Spleen (tissue), 11 donors: Measurements from ENCODE around the gene NFYA. TPM values are rescaled to one million over a fixed set of nuclear protein-coding genes. Genes with fewer than 3 reads are reported as not detected.

ENCODE experiments used
- DNase-seq: peaks from one replicate; pipeline ENCODE4 v3.0.0-alpha.2; 2020
- H3K27ac ChIP-seq, 8 donors: fragments of 200-600 bp; sonication (generic) in 7 of 8; 1 replicate in 4 of 8; 2 replicates in 4 of 8; pipeline versions ENCODE4 v1.5.0 to v1.8.0; 2016 to 2021; ENCODE audit warnings: inconsistent platforms in 4 of 8, mild to moderate bottlenecking in 4 of 8, moderate library complexity in 1 of 8
- H3K27me3 ChIP-seq, 7 donors: fragments of 200-600 bp; sonication (generic) in 6 of 7; replicated peaks in 1 of 7; 1 replicate in 4 of 7; 2 replicates in 3 of 7; pipeline versions ENCODE4 v1.5.0 to v1.8.0; 2016 to 2021; ENCODE audit warnings: inconsistent platforms in 3 of 7, mild to moderate bottlenecking in 1 of 7
- H3K36me3 ChIP-seq, 6 donors: fragments of 200-600 bp; sonication (generic) in 5 of 6; 1 replicate in 4 of 6; 2 replicates in 2 of 6; pipeline versions ENCODE4 v1.5.0 to v1.8.0; 2016 to 2021; ENCODE audit warnings: inconsistent platforms in 2 of 6
- H3K4me1 ChIP-seq, 6 donors: fragments of 200-600 bp; sonication (generic) in 5 of 6; 1 replicate in 3 of 6; 2 replicates in 3 of 6; pipeline versions ENCODE4 v1.5.0 to v1.8.0; 2016 to 2021; ENCODE audit warnings: inconsistent platforms in 3 of 6
- H3K4me3 ChIP-seq, 8 donors: fragments of 200-600 bp; sonication (generic) in 7 of 8; 1 replicate in 4 of 8; 2 replicates in 4 of 8; pipeline versions ENCODE4 v1.5.0 to v1.8.0; 2016 to 2021; ENCODE audit warnings: inconsistent platforms in 4 of 8, mild to moderate bottlenecking in 4 of 8, moderate library complexity in 2 of 8
- H3K9me3 ChIP-seq, 8 donors: fragments of 200-600 bp; sonication (generic) in 7 of 8; 1 replicate in 4 of 8; 2 replicates in 4 of 8; pipeline versions ENCODE4 v1.5.0 to v1.8.0; 2016 to 2021; ENCODE audit warnings: inconsistent platforms in 4 of 8
- POLR2A ChIP-seq, 3 donors: fragments of 450-650 bp; IDR thresholded peaks; one replicate each; pipeline ENCODE4 v1.5.1; 2017; ENCODE audit warnings: antibody characterized with exemption in 3 of 3, mild to moderate bottlenecking in 1 of 3
- POLR2AphosphoS5 ChIP-seq, 3 donors: sonication (generic); formaldehyde crosslinking; IDR thresholded peaks; one replicate each; pipeline ENCODE4 v1.5.1; 2017; ENCODE audit warnings: antibody characterized with exemption in 3 of 3
- WGBS, 5 donors: extraction: QIAGEN DNeasy Blood & Tissue Kit in 3 of 5; methylation state at CpG; one replicate each; pipeline versions ENCODE4 v1.1.5 to v1.1.7; 2013 to 2018; 5-methylcytosine and 5-hydroxymethylcytosine counted together
- intact Hi-C: fragments of 100-400 bp; cut with DNase I; formaldehyde crosslinking; loops from one replicate; pipeline ENCODE4 v1.15.0; 2023; ENCODE audit warnings: low total_unique reads
- polyA plus RNA-seq, 3 donors: library from polyadenylated mRNA; stranded (reverse); fragments of 200-250 nt; gene quantifications; one replicate each; pipeline ENCODE4 v1.2.1, GENCODE V29; 2013
- total RNA-seq, 7 donors: library from RNA; depleted of rRNA in 3 of 7; stranded (reverse); fragments of >200 nt in 3 of 7; fragmentation: NEBNext Ultra II Directional in 4 of 7; extraction: Animal tissue kit (Norgen Biotek cat#: 25700) in 4 of 7; gene quantifications; one replicate each; pipeline versions ENCODE4 v1.1.0 to v1.2.1, GENCODE V29; 2016 to 2021
- TF ChIP-seq, protein P1 (sequence below), 11 experiments: fragments of 200-600 bp in 7 of 11; fragments of 450-650 bp in 4 of 11; sonication (generic) in 4 of 11; IDR thresholded peaks in 8 of 11; conservative IDR thresholded peaks in 3 of 11; 1 replicate in 7 of 11; 2 replicates in 4 of 11; pipeline versions ENCODE4 v1.4.0 to v1.8.0; 2016 to 2021; ENCODE audit warnings: antibody characterized with exemption in 11 of 11, inconsistent platforms in 4 of 11, mild to moderate bottlenecking in 1 of 11
- donor health status: healthy with polysubstance abuse.
- donor health status: DM: no; HTN: no; CAD: no; lungs with moderate emphysema.
- donor health status: DM: no; HTN: no; CAD: no.
- donor health status: Bipolar disorder and iron deficiency.
- donor health status: healthy.
- donor health status: DM: no; HTN: no; CAD: no.
- donor health status: DM: yes; HTN: yes; CAD: no.

Gene NFYA
- total and polyA plus RNA-seq, 10 donors = 6.4 to 34.8 (median 25.5) TPM

DNA sequence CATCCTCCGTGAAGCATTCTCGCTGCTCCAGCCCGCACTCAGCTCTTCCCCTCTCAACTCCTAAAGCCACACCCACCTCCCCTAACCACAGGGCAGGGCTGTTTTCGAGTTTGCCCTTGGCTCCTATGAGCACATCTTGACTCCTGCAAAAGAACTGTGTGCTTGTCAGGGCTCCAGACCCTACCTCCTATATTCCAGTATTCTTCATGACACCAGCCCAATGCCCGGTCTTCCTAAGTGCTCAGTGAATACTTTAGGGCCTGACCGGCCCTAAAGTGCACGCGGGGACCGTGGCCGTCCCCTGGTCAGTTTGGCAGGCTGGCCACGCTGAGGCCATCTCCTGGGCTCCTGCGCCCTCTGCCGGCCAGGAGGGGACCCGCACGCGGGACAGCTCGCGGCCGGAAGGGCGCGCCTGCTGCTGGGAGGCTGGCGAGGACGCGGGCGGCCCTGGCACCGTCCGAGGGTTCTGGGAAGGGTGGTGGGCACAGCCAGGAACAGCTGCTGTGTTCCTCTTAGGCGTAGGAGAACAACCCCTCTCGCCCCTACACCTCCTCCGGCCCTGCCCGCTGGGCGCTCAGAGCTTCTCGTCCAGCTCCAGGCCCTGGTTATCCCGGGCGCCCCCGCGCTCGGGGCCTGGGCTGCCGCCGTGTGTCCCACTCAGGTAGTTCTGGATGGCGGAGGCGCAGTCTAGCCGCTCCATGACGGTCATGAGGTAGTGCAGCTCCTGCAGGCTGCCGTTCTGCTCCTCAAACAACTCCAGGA is 44.8 kb upstream of the NFYA start:
- H3K36me3 ChIP-seq = no peaks in the 10 kb centered on the region
- TF ChIP-seq, protein P1, sequence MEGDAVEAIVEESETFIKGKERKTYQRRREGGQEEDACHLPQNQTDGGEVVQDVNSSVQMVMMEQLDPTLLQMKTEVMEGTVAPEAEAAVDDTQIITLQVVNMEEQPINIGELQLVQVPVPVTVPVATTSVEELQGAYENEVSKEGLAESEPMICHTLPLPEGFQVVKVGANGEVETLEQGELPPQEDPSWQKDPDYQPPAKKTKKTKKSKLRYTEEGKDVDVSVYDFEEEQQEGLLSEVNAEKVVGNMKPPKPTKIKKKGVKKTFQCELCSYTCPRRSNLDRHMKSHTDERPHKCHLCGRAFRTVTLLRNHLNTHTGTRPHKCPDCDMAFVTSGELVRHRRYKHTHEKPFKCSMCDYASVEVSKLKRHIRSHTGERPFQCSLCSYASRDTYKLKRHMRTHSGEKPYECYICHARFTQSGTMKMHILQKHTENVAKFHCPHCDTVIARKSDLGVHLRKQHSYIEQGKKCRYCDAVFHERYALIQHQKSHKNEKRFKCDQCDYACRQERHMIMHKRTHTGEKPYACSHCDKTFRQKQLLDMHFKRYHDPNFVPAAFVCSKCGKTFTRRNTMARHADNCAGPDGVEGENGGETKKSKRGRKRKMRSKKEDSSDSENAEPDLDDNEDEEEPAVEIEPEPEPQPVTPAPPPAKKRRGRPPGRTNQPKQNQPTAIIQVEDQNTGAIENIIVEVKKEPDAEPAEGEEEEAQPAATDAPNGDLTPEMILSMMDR (IDR thresholded peaks at IDR 0.05 in 8 of 11, conservative IDR thresholded peaks at IDR 0.05 in 3 of 11) = peak; percentile 96 to 100 (median 99)
- TF ChIP-seq POLR2AphosphoS5 (IDR thresholded peaks at IDR 0.05) (peak; percentile 51 to 87 (median 83)), POLR2A (IDR thresholded peaks at IDR 0.05) (no peak)
- 1% methylated on average over 11 to 45 of the region's 45 CpGs for WGBS, 5 donors
- peaks cover 7 to 26% (median 20%) of the 10 kb centered on the region in 6 donors for H3K4me1 ChIP-seq
- H3K4me3 ChIP-seq = peak overlapping the region; percentile 45 to 75 (median 54)
- H3K27ac ChIP-seq = peak overlapping the region; percentile 67 to 84 (median 77)
- peak; percentile 96 for DNase-seq
- intact Hi-C loops = loop anchor here (10.0 kb wide), 1 partner anchor 1673 kb away; no protein-coding TSS in a partner anchor
- no peaks in the 10 kb centered on the region for H3K9me3 ChIP-seq
- no peaks in the 10 kb centered on the region for H3K27me3 ChIP-seq

DNA sequence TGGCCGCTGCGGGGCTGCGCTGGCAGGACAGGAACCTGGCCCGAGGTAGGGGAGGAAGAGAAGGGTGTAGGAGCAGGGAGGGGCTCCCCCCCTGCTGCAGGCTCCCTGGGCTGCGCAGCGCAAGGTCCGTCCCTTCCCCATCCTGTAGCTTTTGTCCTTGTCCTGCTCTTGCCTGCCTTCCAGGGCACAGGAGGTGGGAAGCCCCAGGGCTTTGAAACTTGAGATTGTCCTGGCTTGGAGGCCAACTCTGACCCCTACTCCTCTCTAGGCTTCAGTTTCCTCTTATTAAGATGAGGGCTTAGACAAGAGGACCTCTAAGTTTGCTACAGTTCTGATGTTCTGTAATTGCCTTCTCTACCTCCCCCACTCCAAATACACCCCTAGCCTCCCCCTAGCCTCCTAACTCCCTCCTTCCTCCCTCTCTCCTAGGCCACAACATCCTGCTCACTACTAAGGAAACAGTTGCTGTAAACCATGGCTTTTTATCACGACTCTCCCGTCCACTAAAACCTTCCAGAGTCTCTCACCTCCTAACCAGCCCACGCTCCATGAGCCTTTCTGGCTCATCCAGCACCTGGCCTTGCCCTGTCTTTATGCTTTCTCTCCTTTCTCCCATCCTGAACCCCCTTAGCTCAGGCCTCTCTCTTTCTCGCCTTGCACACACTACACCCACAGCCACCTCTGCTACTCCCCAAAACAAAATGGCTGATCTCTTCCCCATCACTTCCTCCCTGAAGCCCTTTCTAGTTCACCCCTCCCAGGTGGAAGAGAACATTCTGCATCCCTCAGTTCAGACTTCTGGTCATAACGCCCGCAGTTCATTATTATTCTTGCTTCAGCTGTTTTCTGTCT is 44.0 kb upstream of the NFYA start:
- H3K27me3 ChIP-seq = no peaks in the 10 kb centered on the region
- peaks cover 7 to 26% (median 20%) of the 10 kb centered on the region in 6 donors for H3K4me1 ChIP-seq
- intact Hi-C loops = loop anchor here (10.0 kb wide), 1 partner anchor 1674 kb away; no protein-coding TSS in a partner anchor
- WGBS, 5 donors = 30 to 41% (median 34%) methylated on average over 9 to 13 of the region's 13 CpGs
- TF ChIP-seq POLR2A (IDR thresholded peaks at IDR 0.05) (no peak), POLR2AphosphoS5 (IDR thresholded peaks at IDR 0.05) (no peak)
- TF ChIP-seq, protein P1 (IDR thresholded peaks at IDR 0.05 in 8 of 11, conservative IDR thresholded peaks at IDR 0.05 in 3 of 11) = no peak
- no peaks in the 10 kb centered on the region for H3K9me3 ChIP-seq
- DNase-seq = no peak
- H3K36me3 ChIP-seq = no peaks in the 10 kb centered on the region
- peak overlapping the region; percentile 67 to 84 (median 77) for H3K27ac ChIP-seq
- peak overlapping the region; percentile 45 to 75 (median 54) for H3K4me3 ChIP-seq

DNA sequence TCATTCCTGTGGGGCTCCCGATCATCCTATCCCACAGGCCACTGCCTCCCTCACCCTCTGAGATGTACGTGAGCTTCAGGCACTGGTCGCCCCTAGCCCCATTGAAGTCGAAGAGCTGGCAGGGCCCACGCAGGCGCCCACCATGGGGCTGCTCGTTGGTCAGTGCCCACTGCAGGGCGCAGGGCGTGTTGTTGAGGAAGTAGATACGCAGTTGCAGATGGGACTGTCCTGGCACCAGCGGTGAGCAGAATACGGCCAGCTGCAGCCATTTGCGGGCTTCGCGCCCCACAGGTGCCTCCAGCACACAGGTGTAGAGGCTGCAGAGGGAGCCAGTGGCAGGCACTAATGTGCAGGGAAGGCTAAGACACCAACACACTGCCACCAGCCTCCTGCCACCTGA is 39.9 kb upstream of the NFYA start:
- 84 to 98% (median 95%) methylated on average over 13 to 15 of the region's 15 CpGs for WGBS, 5 donors
- H3K27me3 ChIP-seq = no peaks in the 10 kb centered on the region
- DNase-seq = no peak
- H3K9me3 ChIP-seq = no peaks in the 10 kb centered on the region
- H3K36me3 ChIP-seq = peaks cover 0 to 3% (median 0%) of the 10 kb centered on the region in 6 donors
- intact Hi-C loops = no loop called here
- TF ChIP-seq, protein P1 (IDR thresholded peaks at IDR 0.05 in 8 of 11, conservative IDR thresholded peaks at IDR 0.05 in 3 of 11) = no peak
- no peak for TF ChIP-seq POLR2A (IDR thresholded peaks at IDR 0.05)
- TF ChIP-seq POLR2AphosphoS5 (IDR thresholded peaks at IDR 0.05) = no peak
- no peak overlapping the region for H3K4me3 ChIP-seq
- H3K4me1 ChIP-seq = peaks cover under 1 to 16% (median 11%) of the 10 kb centered on the region in 6 donors
- H3K27ac ChIP-seq = no peak overlapping the region
